ENCODE data around the gene ZBTB21.

DNA sequence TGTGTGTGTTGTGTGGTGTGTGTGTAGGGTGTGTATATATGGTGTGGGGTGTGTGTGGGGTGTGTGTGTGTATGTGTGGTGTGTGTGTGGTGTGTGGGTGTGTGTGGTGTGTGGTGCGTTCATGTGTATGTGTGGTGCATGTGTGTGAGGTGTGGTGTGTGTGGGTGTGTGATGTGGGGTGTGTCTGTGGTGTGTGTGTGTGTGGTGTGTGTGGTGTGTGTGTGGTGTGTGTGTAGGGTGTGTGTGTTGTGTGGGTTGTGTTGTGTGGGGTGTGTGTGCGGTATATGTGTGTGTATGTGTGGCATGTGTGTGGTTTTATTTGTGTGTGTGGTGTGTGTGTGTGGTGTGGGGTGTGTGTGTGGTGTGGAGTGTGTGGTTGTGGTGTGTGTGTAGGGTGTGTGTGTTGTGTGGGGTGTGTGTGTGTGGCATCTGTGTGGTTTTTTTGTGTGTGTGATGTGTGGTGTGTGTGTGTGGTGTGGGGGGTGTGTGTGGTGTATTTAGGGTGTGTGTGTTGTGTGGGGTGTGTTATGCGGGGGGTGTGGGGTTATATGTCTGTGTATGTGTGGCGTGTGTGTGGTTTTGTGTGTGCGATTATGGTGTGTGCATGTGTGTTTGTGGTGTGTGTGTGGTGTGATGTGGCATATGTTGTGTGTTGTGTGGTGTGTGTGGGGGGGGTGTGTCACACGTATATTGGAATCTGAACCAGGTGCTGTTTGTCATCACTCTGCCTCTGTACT is 17.1 kb upstream of the ZBTB21 start:
- no peak for TF ChIP-seq TCF12 (IDR thresholded peaks at IDR 0.05)
- TF ChIP-seq RFX5 (IDR thresholded peaks at IDR 0.05; ENCODE audit: low read length) = no peak
- no peak for TF ChIP-seq IRF3 (IDR thresholded peaks at IDR 0.05; ENCODE audit: low read depth, low read length)
